ENCODE results near the gene FICD.
"Not testable (repeated sequence)": the region's sequence is repeated elsewhere in the genome, so short reads cannot be mapped to it uniquely, and the experiment has no call there.

The FICD gene

DNA sequence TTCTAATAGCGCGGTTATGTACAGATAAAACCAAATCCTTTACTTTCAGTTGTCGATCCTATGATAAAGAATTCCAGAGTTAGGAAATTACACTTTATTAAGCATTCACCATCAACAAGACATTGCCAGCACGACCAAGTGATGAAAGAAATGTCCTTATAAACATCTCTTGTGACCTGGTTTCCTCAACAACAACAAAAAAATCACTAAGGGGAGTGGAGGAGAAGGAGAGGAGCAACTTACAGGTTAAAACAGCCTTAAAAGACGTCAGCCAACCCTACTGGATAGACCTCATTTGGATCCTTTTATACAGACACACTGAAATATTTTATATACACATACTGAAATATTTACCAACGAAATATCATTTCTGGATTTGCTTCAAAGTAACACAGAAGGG is 23.1 kb downstream of the FICD start:
- no peak for DNase-seq

GRCh38 chr12:108538616-108539195 is 23.6 kb downstream of the FICD start:
- no peak for DNase-seq

DNA sequence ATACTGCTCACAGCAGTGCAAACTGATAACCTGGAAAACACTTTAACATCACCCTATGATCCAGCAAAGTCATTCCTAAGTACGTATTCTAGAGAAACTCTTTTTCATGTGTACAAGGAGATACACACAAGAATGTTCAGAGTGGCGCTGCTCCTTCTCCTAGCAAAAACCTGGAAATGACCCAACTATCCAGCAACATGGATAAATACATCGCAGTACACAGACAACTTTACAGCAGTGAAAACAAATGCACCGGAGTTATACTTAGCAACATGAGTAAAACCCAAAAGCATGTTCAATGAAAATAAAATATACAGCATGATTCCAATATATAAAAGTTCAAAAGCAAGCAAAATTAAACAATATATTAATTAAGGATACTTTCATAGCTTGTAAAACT is 27.2 kb downstream of the FICD start:
- DNase-seq = no peak

- no peak for DNase-seq
Measured at GRCh38 chr12:108543652-108544051, 28.6 kb downstream of the FICD start.

GRCh38 chr12:108547686-108548085 is 32.6 kb downstream of the FICD start:
- no peak for DNase-seq

DNA sequence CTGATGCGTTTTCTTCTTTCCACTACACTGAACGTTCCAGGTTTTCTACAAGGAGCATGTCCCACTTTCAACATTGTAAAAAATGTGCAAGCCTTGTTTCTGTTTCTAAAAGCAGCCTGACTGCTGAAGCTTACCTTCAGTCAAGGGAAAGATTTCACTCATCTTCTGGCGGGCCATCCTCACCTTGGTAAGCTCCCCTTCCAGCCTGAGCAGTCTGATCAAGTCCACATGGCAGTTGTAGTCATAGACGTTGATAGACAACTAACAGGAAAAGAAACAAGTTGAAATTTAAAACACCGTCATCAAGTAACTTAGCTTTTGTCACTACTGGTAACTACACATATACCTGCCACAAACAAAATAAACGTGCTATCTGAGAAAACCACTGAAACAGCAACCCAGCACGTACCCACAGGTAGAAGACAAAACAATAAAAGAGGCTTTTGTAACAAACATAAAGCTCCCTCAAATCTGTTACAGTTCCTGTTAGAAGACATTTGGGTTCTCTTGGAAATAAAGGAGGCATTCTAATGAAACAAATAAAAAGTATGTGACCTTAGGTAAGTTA is 34.0 kb downstream of the FICD start:
- DNase-seq = no peak

DNA sequence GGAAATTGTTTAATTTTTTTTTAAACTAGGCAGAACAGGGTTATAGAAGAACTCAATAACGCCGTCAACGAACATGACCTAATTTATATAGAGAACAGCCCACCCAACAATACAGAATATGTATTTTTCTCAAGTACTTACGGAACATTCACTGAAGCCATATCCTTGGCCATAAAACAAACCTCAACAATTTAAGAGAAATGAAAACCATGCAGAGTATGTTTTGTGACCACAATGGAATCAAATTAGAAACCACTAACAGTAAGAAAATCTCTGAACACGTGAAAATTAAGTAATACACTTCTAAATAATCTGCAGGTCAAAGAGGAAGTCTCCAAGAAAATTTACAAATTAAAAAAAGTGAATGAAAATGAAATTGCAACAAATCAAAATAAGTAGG is 36.5 kb downstream of the FICD start:
- DNase-seq = no peak

DNA sequence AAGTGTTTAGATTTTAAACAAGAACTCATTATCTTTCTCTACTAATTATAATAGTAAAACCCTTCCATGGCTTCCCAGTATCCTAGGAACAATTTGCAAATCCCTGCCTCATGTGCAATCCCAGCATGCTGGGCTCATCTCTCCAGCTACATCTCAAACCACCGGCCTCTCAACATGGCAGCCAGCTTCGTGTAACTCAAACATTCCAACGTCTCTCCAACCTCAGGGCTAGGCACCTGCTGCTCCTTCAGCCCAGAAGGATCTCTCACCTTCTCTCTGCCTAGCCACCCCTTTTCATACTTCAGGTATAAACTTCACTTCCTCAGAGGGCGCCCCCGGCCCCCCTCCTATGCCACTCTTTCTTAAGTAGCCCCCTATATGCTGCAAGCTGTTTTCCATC is 38.7 kb downstream of the FICD start:
- no peak for DNase-seq

- DNase-seq = not testable (repeated sequence)
Measured at GRCh38 chr12:108555383-108555782, 40.3 kb downstream of the FICD start.

- no peak for DNase-seq
Measured at GRCh38 chr12:108559007-108559655, 44.1 kb downstream of the FICD start.

- DNase-seq = no peak
Measured at GRCh38 chr12:108559748-108560147, 44.7 kb downstream of the FICD start.

- DNase-seq = no peak
Measured at GRCh38 chr12:108560321-108560721, 45.2 kb downstream of the FICD start.

GRCh38 chr12:108560752-108561719 is 46.0 kb downstream of the FICD start, which contains the start of gene SART3:
TSS of gene SART3 (minus strand) at chr12:108561173. CDS start at chr12:108561154, 19 bp downstream.
- DNase-seq = peak; percentile 32 to 92 (median 73)

DNA sequence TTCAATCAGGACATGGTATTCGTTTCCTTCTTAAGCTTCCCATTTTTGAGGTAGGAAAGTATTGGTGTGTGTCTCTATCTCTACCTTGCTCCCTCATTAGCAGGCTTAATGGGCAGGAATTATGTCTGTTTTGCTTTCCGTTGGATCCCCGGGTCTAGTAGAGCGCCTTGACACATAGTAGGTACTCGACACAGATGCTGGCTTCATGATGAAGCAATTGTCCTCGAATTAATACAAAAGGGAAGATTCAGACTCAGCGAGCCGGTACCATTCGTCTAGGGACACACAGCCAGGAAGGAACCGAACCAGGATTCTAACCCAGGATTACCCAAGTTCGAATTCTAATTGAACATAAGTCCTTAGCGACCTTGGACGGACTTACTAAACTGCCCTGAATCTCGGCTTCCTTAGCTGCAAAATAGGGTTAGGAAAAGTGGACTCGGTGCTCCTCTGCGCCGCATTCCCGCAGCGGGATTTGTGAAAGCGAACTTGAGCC is 46.8 kb downstream of the FICD start:
- no peak for DNase-seq

GRCh38 chr12:108562348-108563135 is 47.5 kb downstream of the FICD start, which contains the start of gene ISCU:
TSS of gene ISCU (plus strand) at chr12:108562596. CDS start at chr12:108562623, 27 bp downstream.
- DNase-seq = peak; percentile 85 to 99 (median 96)

DNA sequence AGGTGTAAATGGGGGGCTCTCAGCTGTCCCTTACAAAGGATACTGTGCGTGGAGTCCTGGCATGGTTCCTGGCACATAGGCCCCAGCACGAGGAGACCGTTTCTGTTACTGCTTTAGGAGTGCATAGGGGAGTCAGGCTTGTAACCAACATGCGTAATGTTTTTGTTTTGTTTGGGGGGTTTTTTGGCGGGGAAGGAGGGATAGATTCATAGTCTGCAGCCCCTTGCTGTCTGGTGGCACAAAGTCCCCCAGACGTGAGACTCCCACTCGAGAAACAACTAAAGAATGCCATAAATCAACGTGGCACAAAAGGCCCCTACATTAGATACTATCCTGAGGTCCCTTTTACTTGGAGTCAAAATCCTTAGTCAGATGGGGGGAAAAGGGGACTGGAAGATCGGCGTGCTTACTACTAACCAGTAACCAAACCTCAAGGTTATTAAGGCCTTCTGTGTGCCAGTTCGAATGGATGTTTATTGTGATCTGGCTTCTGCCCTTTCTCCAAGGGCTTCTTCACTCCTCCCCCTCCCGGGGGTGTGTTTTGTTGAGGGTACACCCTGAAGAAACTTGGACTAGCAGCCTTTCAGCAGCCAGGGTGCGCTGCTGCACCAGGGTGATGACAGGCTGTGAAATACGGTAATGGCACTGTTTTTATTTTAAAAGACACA is 48.2 kb downstream of the FICD start:
- DNase-seq = peak in 12 of 14 donors; percentile 21 to 62 (median 47)

- no peak for DNase-seq
Measured at GRCh38 chr12:108563804-108564151, 48.7 kb downstream of the FICD start.

DNA sequence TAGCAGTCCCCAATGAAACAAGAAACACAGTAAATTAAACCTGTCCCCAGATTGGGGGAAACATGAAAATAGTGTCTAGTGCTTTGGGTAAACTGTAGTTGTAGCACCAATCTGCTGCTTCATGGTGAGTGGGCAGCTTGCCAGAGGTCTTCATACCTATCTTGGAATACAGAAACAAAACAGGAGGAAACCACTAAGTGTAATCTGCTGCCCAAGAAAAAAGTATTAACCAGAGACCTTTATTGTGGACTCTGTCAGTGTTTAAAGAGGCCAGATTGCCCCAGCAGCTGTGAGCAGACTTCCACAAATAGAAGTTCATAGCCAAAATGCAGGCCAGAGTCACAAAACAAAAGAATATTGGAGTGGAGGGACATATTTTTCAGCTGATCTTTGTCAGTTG is 49.6 kb downstream of the FICD start:
- DNase-seq = no peak

DNA sequence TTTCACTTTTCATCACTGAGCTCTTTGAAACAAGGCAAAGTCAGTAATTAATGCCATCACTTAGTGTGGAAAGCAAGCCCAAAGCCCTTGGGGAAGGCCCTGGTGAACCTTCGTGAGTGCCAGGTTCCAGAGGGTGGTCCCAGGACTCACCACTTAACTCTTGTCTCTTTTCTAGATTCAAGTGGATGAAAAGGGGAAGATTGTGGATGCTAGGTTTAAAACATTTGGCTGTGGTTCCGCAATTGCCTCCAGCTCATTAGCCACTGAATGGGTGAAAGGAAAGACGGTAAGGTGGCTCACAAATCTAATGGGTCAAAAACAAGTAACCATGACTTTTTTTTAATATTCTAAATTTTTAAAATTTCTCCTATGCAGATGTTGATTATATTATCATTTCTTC is 50.1 kb downstream of the FICD start:
- no peak for DNase-seq

DNA sequence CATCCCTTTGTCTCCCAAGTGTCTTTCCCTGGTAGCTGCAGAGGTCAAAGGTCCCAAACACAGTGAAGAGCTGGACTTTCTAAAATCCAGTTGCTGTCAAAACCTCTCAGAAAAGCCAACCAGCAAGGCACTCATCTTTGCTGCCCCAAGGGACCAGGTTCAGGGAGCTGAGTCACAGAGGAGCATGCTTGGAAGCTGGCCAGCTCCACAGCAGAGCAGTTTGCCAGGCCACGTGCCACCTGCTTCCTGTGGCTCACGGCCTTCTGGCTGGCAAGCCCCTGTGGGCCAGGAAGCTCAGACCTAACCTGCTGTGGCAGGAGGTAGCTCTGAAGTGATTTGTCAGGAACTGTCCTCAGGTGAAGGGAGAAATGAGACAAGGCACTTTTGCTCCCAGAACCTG is 50.9 kb downstream of the FICD start:
- peak in 2 of 14 donors; percentile 15 to 49 for DNase-seq

- DNase-seq = no peak
Measured at GRCh38 chr12:108566452-108566851, 51.4 kb downstream of the FICD start.
